ENCODE results near the gene CRYL1. TPM values are rescaled to one million over a fixed set of nuclear protein-coding genes. Genes with fewer than 3 reads are reported as not detected.

CRYL1 gene
- total RNA-seq, 1 experiment from 2014 or later: 26.5 TPM

GRCh38 chr13:20438801-20439200 is 86.9 kb downstream of the CRYL1 start:
- ChIA-PET POLR2A (no interaction called here), RAD21 (ENCODE audit: low non-redundant PET in 1 of 2, low total read pairs in 2 of 2, uncharacterized antibody in 2 of 2, unreplicated experiment in 2 of 2) (no interaction called here), CTCF (no interaction called here)
- Histone ChIP-seq H3K9me3 (ENCODE audit: control insufficient read depth in 1 of 2, insufficient read depth in 1 of 2, low read depth in 1 of 2, low read length in 2 of 2) (no peaks in the 10 kb centered on the region), H3K9me2 (ENCODE audit: insufficient read depth) (no peaks in the 10 kb centered on the region), H3K4me1 (ENCODE audit: control insufficient read depth in 1 of 2, insufficient read depth in 2 of 2, low read length in 2 of 2) (peaks cover 5 to 20% of the 10 kb centered on the region in 2 experiments; a peak in 3 of 4 replicates), H2AFZ (ENCODE audit: low read depth, low read length, poor library complexity, severe bottlenecking) (no peak overlapping the region), H3K27me3 (ENCODE audit: insufficient read depth, low read length) (no peaks in the 10 kb centered on the region), H3K79me2 (ENCODE audit: insufficient read depth, low read length) (no peaks in the 10 kb centered on the region), H3K4me2 (ENCODE audit: low read length) (no peak overlapping the region), H3K4me3 (replicated peaks in 1 of 2; ENCODE audit: low read depth in 1 of 2, low read length in 2 of 2) (no peak overlapping the region), H3K36me3 (ENCODE audit: control insufficient read depth in 1 of 2, insufficient read depth in 2 of 2, low read length in 2 of 2) (no peaks in the 10 kb centered on the region), H3K27ac (ENCODE audit: low read depth, low read length) (no peak overlapping the region), H4K20me1 (ENCODE audit: insufficient read depth) (no peaks in the 10 kb centered on the region), H3K9ac (ENCODE audit: low read length) (no peak overlapping the region)
- DNase-seq (ENCODE audit: low read depth, low spot score) (no peak), ATAC-seq (no peak)
- BruUV-seq (replicated peaks): no TSS peak
- intact Hi-C loops (cut with micrococcal nuclease): no loop called here
- TF ChIP-seq POLR2AphosphoS5 (IDR thresholded peaks at IDR 0.05; ENCODE audit: low read depth, low read length): no peak
- TF ChIP-seq CEBPB (IDR thresholded peaks at IDR 0.05; ENCODE audit: low read depth): no peak
- TF ChIP-seq CTCF (IDR thresholded peaks at IDR 0.05 in 2 of 3, conservative IDR thresholded peaks at IDR 0.05 in 1 of 3; ENCODE audit: borderline replicate concordance in 1 of 3, insufficient read depth in 1 of 3, low read depth in 2 of 3, low read length in 2 of 3): no peak
- TF ChIP-seq REST (IDR thresholded peaks at IDR 0.05; ENCODE audit: low read depth): no peak
- TF ChIP-seq POLR2A (IDR thresholded peaks at IDR 0.05; ENCODE audit: borderline replicate concordance, extremely low read depth, insufficient read depth, insufficient read length): no peak
- no peak for TF ChIP-seq MAX (IDR thresholded peaks at IDR 0.05)
- TF ChIP-seq EZH2phosphoT487 (IDR thresholded peaks at IDR 0.05; ENCODE audit: borderline replicate concordance): no peak

All from HCT116 (cell line).